Hematopoietic multipotent progenitor cell treated with erythropoietin and hydrocortisone succinate and interleukin-3 and kit ligand, for 17 days (in vitro differentiated cells): ENCODE results near the gene TH.
"Not testable (repeated sequence)": the region's sequence is repeated elsewhere in the genome, so short reads cannot be mapped to it uniquely, and the experiment has no call there.

Experiments used
- DNase-seq: peaks from one replicate; pipeline ENCODE4 v3.0.0-alpha.2; 2015; ENCODE audit warnings: low spot score

Gene TH

GRCh38 chr11:2195756-2196088 lies 24.1 kb upstream of the TH start:
- no peak for DNase-seq

- DNase-seq: peak; percentile 16
These were observed 23.5 kb upstream of the TH start for GRCh38 chr11:2194877-2195755.

- not testable (repeated sequence) for DNase-seq
These were observed 22.4 kb upstream of the TH start for GRCh38 chr11:2193888-2194595.

- DNase-seq: peak; percentile 5
These were observed 21.7 kb upstream of the TH start for GRCh38 chr11:2193099-2193887.

GRCh38 chr11:2192435-2192834 lies 20.8 kb upstream of the TH start:
- no peak for DNase-seq

- no peak for DNase-seq
These were observed 20.3 kb upstream of the TH start for GRCh38 chr11:2191883-2192282.

DNA sequence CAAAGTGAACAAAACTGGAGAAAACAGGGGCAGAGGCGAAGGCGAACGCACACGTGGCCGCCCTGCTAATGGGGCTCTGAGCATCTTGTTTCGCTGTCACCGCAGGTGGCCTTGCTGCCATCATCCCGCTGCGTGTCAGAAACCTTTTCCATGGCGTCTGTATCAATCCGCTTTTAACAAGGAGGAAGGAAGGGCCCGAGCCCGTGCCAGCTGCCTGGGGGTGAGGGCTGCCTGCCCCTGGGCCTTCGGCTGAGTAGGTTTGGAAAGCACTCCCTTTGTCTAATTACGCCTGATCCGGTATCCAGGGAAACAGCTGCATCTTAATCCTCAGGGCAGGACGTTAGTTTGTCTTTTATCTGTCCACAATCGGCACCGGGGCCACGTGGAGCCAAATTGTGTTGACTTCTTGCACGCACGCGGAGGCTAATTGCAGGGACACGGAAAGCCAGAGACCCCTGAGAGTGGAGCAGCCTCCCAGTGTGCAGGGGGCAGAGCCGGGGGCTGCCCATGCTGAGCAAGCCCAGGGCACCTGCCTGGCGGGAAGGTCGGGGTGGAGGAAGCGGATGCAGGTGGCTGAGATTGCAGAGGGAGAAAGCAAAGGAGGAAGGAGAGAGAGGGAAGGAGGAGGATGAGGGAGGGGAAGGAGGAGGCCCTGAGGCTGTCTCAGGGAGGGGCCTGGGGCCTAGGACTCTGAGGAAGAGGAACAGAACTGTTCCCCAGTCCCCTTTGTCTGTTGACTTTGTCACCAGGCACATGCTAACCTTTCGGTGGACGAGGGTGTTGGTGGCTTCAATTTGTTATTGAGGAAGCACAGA lies 19.2 kb upstream of the TH start:
- no peak for DNase-seq

GRCh38 chr11:2189938-2190656 lies 18.5 kb upstream of the TH start:
- no peak for DNase-seq

DNA sequence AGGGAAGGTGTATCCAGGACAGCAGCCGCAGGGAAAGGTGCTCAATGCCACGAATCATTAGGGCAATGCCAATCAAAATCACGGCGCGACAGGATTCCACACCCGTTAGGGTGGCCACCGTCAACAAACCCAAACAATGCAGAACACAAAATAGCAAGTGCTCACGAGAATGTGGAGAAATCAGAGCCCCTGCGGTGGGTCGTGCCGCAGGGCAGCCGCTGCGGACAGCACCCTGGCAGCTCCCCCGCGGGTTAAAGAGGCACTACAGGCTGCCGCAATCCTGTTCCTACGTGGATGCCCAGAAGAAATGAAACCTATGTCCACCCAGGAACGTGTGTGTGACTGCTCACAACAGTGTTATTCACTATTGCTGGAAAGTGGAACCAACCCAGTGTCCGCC lies 17.1 kb upstream of the TH start:
- no peak for DNase-seq

DNA sequence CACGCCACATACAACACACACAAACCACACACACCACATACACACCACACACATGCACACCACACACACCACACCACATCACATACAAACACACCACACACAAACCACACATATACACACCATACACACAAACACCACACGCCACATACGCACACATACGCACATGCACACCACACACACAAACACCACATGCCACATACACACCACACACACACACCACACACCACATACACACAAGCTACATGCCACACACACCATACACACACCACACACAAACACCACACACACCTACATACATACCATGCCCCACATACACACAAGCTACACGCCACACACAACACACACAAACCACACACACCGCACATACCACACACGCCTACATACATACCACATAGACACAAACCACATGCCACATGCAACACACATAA lies 15.7 kb upstream of the TH start:
- DNase-seq: no peak

DNA sequence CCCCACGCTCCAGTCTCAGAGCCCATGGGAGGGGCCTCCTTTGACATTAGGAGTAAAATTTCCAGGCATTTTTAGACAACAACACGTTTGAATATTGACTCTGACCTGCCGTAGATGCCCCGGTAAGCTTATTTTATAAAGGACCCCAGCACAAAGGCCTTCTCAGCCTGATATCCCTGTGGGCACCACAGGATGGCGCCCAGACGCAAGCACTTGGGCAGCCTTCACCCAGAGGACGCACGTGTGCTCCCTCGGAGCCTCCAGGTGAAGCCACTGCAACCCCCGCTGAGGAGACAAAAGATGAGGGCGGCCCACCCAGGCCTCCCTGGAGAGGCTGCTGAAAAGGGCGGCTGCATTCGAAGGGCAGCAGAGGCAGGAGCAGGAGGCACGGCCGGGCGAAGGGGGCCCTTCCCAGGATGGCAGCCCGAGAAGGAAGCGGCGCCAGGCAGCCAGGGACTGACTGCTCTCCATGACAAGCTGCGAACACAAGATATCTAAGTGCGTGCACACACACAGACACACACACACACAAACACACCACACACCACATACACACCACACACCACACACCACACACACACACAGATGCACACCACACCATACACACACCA lies 15.2 kb upstream of the TH start:
- DNase-seq: no peak

GRCh38 chr11:2185324-2186085 lies 13.9 kb upstream of the TH start:
- DNase-seq: no peak

DNA sequence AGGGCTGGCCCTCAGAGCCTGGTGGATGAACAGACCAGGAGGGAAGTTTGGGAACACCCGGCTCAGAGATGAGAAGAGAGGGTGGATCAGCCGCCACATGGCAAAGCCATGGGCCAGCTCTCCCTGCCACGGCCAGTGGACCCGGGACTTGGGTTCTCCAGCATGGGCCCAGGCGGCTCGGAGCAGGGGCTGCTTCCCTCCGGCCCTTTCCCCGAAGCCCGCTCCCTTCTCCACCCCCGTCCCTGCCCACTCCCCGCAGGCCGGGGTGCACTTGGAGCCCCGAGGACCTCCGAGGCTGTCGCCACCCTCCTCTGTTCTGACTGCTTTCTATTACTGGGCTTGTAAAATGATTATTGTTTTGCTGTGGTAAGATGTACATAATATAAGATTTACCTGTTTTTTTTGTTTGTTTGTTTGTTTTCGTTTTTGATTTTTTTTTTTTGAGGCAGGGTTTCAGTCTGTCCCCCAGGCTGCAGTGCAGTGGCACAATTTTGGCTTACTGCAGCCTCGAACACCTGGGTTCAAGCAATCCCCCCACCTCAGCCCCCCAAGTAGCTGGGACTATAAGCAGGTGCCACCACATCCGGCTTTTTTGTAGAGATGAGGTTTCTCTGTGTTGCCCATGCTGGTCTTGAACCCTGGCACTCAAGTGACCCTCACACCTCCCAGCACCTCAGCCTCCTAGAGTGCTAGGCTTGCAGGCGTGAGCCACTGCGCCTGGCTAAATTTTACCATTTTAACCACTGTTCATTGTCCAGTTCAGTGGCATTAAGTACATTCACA lies 11.3 kb upstream of the TH start:
- DNase-seq: no peak

- DNase-seq: no peak
These were observed 10.5 kb upstream of the TH start for GRCh38 chr11:2182075-2182474.

GRCh38 chr11:2180789-2181370 lies 9.3 kb upstream of the TH start:
- DNase-seq: no peak

DNA sequence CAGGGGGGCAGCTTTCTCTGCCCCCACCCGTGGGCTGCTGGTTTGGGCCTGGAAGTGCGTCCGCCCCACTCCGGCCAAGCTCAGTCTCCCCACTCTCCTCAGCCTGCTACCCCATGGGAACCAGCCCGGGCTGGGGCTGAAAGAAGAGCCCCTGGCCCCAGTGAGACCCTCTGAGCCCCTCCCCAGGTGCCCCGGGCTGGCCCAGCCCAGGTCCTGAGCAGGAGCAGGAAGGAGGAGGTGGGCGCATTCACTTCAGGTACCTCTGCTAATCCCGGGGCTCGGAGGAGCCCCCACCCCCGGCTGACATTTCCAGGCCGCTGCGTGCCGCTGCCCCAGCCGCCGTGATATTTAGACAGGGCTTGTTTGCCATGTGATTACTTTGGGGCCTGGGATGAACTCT lies 8.7 kb upstream of the TH start:
- DNase-seq: no peak

DNA sequence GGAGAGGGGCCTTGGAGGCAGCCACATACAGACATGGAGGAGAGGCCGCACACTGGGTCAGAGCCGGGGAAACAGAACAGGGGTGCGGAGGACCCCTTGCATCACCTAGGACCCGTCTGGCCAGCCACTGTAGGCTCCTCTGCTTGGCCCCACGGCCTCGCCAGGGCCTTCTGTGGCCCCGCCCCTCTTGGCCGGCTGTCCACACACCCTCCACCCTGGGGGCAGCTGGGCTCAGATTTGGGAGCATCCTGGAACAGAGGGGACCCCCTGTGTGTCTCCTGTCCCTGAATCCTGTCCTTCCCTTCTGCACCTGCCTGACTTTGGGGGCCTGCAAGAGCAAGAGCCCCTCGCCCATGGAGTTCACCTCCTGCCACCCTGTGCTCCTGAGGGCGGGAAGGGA lies 7.9 kb upstream of the TH start:
- DNase-seq: no peak

DNA sequence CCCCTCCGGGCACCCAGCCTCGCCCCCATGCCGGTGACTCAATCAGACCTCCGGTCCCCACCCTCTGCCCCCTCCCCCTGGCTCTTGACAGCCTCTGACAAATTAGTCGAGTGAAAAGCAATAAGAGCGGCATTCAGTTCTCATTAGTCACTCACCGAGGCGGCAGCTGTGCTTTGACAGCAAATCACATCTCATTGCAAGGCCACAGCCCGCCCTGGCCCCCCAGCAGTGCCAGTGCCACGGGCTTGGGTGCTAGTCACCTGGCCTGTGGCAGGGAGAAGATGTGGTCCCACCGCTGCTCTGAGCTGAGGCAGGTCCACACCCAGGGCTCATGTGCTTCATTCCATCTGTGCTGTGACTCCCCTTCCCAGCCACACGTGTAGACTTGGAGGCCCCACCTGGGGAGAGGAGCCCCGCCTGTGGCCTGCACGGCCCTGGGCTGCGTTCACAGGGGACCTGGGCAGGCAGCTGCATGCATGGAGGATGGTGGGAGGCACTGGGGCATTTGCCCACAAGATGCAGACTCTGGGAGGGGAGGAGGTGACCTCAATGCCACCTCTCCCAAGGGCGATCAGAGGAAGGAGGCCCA lies 7.4 kb upstream of the TH start:
- no peak for DNase-seq
